Kidney epithelial cell (primary cell): Measurements from ENCODE around the gene COP1. TPM values are rescaled to one million over a fixed set of nuclear protein-coding genes. Genes with fewer than 3 reads are reported as not detected.
"Not testable (repeated sequence)": the region's sequence is repeated elsewhere in the genome, so short reads cannot be mapped to it uniquely, and the experiment has no call there.

Experiments
- DNase-seq: peaks from one replicate; pipeline ENCODE4 v3.0.0-alpha.2; 2010; ENCODE audit warnings: low read depth
- H3K27me3 ChIP-seq: 2 replicates; pipeline ENCODE4 v1.6.0; 2011; ENCODE audit warnings: low read length; ENCODE audit not compliant: control insufficient read depth, insufficient read depth
- H3K36me3 ChIP-seq: 2 replicates; pipeline ENCODE4 v1.5.1; 2011; ENCODE audit warnings: low read length; ENCODE audit not compliant: control insufficient read depth, insufficient read depth
- H3K4me3 ChIP-seq: 2 replicates; pipeline ENCODE4 v1.5.1; 2011; ENCODE audit warnings: low read depth, mild to moderate bottlenecking, control low read depth, low read length
- CTCF ChIP-seq: IDR thresholded peaks from 2 replicates; pipeline ENCODE4 v1.5.1; 2011; ENCODE audit warnings: mild to moderate bottlenecking, moderate library complexity, low read length, control low read depth, inconsistent platforms; ENCODE audit not compliant: insufficient read depth, poor library complexity, severe bottlenecking
- total RNA-seq: library from RNA; depleted of rRNA; stranded (reverse); fragments of >200 nt; gene quantifications from 2 replicates; pipeline ENCODE4 v1.2.3, GENCODE V29; 2015

The COP1 gene
- total RNA-seq, 1 donor from 2014 or later = 74.2 TPM

DNA sequence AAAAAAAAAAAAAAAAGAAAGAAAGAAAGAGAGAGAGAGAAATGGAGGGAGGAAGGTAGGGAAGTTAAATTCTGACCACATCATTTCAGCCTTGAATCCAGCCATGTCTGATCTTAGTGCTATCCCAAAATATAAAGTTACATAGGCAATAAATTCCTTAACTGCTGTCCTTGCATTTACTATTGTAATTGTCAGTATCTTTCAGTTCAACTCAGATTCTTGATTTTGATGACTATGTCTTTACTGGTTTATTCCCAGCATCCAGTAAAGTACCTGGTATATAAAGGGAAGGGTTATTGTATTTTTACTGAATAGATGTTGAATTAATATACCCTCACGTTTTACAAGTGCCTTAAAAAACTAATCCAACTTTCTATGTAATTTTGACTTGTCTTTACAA is 8.9 kb upstream of the COP1 start:
- no peak for DNase-seq
- no peak for TF ChIP-seq CTCF
- Histone ChIP-seq H3K27me3 (no peaks in the 10 kb centered on the region), H3K36me3 (no peaks in the 10 kb centered on the region), H3K4me3 (no peak overlapping the region)

GRCh38 chr1:176211396-176212165 is 4.5 kb upstream of the COP1 start:
- Histone ChIP-seq H3K4me3 (no peak overlapping the region), H3K27me3 (no peaks in the 10 kb centered on the region), H3K36me3 (no peaks in the 10 kb centered on the region)
- TF ChIP-seq CTCF = no peak
- DNase-seq = no peak

DNA sequence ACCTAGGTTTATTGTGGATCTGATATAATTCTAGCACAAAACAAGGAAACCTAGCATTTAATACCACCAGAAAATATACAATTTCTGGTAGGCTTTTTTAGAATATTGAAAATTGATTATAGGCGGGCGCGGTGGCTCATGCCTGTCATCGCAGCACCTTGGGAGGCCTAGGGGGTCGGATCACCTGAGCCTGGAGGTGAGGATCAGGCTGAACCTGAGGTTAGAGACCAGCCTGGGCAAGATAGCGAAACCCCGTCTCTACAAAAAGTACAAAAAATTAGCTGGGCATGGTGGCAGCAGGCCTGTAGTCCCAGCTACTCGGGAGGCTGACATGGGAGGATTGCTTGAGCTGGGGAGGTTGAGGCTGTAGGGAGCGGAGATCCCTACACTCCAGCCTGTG is 948 bp upstream of the COP1 start:
- TF ChIP-seq CTCF = no peak
- Histone ChIP-seq H3K4me3 (peak overlapping the region; percentile 76), H3K36me3 (no peaks in the 10 kb centered on the region), H3K27me3 (no peaks in the 10 kb centered on the region)
- no peak for DNase-seq

GRCh38 chr1:176206006-176206960 is 803 bp downstream of the COP1 start:
- no peak for TF ChIP-seq CTCF
- Histone ChIP-seq H3K27me3 (no peaks in the 10 kb centered on the region), H3K4me3 (peak overlapping the region; percentile 76), H3K36me3 (no peaks in the 10 kb centered on the region)
- no peak for DNase-seq

DNA sequence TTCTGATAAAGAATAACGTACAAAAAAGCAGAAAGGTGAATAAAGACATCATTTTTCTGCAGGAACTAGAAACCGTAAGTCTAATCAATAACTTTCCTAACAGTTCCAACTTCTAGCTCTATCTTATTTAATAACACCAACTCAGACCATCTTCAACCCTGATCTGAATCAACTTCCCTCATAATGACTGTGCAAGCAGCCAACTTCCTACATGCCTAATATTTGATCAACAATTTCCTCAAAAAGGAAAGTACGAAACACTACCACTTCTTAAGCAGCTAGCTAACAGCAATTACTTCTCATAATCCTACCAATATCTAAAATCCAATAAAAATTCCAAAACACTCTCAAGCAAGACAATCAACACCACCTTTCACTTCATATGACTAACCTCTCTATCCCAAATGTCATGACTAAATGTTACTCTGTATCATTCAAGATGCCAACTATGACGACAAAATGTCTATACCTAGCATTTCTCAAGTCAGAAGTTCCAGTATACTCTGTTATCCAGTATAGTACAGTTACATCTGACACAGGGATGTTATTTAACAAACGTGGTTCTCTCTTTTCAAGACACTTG is 1.7 kb downstream of the COP1 start:
- Histone ChIP-seq H3K36me3 (no peaks in the 10 kb centered on the region), H3K4me3 (peak overlapping the region; percentile 76), H3K27me3 (no peaks in the 10 kb centered on the region)
- no peak for DNase-seq
- TF ChIP-seq CTCF = no peak

DNA sequence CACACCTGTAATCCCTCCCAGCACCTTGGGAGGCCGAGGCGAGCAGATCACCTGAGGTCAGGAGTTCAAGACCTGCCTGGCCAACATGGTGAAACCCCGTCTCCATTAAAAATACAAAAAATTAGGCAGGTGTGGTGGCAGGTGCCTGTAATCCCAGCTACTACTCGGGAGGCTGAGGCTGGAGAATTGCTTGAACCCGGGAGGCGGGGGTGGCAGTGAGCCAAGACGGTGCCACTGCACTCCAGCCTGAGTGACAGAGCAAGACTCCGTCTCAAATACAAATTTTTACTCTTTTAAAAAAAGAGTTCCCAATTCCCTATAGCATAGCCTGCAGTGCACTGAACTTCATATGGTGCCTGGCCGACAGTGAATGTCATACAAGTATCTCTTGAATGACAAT is 2.4 kb downstream of the COP1 start:
- H3K36me3 ChIP-seq = not testable (repeated sequence)

More for the DNA sequence above, 2.4 kb downstream of the COP1 start:
- not testable (repeated sequence) for H3K27me3 ChIP-seq, H3K4me3 ChIP-seq, DNase-seq
